ENCODE results near the gene COL25A1.

The COL25A1 gene

GRCh38 chr4:109218288-109218687, 84.2 kb downstream of the COL25A1 start:
- H3K4me1 Mint-ChIP-seq: peaks cover 41% of the 10 kb centered on the region
- no peak overlapping the region for H3K4me3 Mint-ChIP-seq
- H3K9me3 Mint-ChIP-seq: no peaks in the 10 kb centered on the region
- no peaks in the 10 kb centered on the region for H3K27me3 Mint-ChIP-seq (ENCODE audit: low read depth)
- no peak overlapping the region for H3K27ac Mint-ChIP-seq
- H3K36me3 Mint-ChIP-seq (ENCODE audit: low read depth): no peaks in the 10 kb centered on the region
- TF ChIP-seq CTCF (IDR thresholded peaks at IDR 0.05; ENCODE audit: unreplicated experiment in 3 of 3): no peak

GRCh38 chr4:109216085-109216696, 86.3 kb downstream of the COL25A1 start:
- TF ChIP-seq CTCF (IDR thresholded peaks at IDR 0.05; ENCODE audit: unreplicated experiment in 3 of 3): no peak
- Mint-ChIP-seq H3K9me3 (no peaks in the 10 kb centered on the region), H3K36me3 (ENCODE audit: low read depth) (no peaks in the 10 kb centered on the region), H3K4me3 (no peak overlapping the region), H3K27ac (peak overlapping the region in 2 of 3 experiments; percentile 0 to 77), H3K4me1 (peaks cover 37% of the 10 kb centered on the region), H3K27me3 (ENCODE audit: low read depth) (no peaks in the 10 kb centered on the region)

- no peak for TF ChIP-seq CTCF (IDR thresholded peaks at IDR 0.05; ENCODE audit: unreplicated experiment in 3 of 3)
- peaks cover 37% of the 10 kb centered on the region for H3K4me1 Mint-ChIP-seq
- H3K27me3 Mint-ChIP-seq (ENCODE audit: low read depth): no peaks in the 10 kb centered on the region
- H3K36me3 Mint-ChIP-seq (ENCODE audit: low read depth): no peaks in the 10 kb centered on the region
- H3K27ac Mint-ChIP-seq: peak overlapping the region; percentile 0 to 77 (median 9)
- H3K9me3 Mint-ChIP-seq: no peaks in the 10 kb centered on the region
- no peak overlapping the region for H3K4me3 Mint-ChIP-seq
Observed at GRCh38 chr4:109215506-109215905, 87.0 kb downstream of the COL25A1 start.

GRCh38 chr4:109214622-109215301, 87.7 kb downstream of the COL25A1 start:
- no peak for TF ChIP-seq CTCF (IDR thresholded peaks at IDR 0.05; ENCODE audit: unreplicated experiment in 3 of 3)
- no peaks in the 10 kb centered on the region for H3K36me3 Mint-ChIP-seq (ENCODE audit: low read depth)
- peak overlapping the region; percentile 5 to 77 (median 54) for H3K27ac Mint-ChIP-seq
- H3K27me3 Mint-ChIP-seq (ENCODE audit: low read depth): no peaks in the 10 kb centered on the region
- H3K9me3 Mint-ChIP-seq: no peaks in the 10 kb centered on the region
- no peak overlapping the region for H3K4me3 Mint-ChIP-seq
- H3K4me1 Mint-ChIP-seq: peaks cover 37% of the 10 kb centered on the region

GRCh38 chr4:109213056-109213455, 89.4 kb downstream of the COL25A1 start:
- Mint-ChIP-seq H3K4me1 (peaks cover 40% of the 10 kb centered on the region), H3K27me3 (ENCODE audit: low read depth) (no peaks in the 10 kb centered on the region), H3K9me3 (no peaks in the 10 kb centered on the region), H3K27ac (no peak overlapping the region), H3K36me3 (ENCODE audit: low read depth) (no peaks in the 10 kb centered on the region), H3K4me3 (no peak overlapping the region)
- TF ChIP-seq CTCF (IDR thresholded peaks at IDR 0.05; ENCODE audit: unreplicated experiment in 3 of 3): no peak

- no peak for TF ChIP-seq CTCF (IDR thresholded peaks at IDR 0.05; ENCODE audit: unreplicated experiment in 3 of 3)
- Mint-ChIP-seq H3K27ac (no peak overlapping the region), H3K27me3 (ENCODE audit: low read depth) (no peaks in the 10 kb centered on the region), H3K36me3 (ENCODE audit: low read depth) (no peaks in the 10 kb centered on the region), H3K4me3 (no peak overlapping the region), H3K4me1 (peaks cover 53% of the 10 kb centered on the region), H3K9me3 (no peaks in the 10 kb centered on the region)
Observed at GRCh38 chr4:109211671-109212070, 90.8 kb downstream of the COL25A1 start.
